Uterus (tissue), 4 donors: ENCODE measurements around the gene ARID1B. TPM values are rescaled to one million over a fixed set of nuclear protein-coding genes. Genes with fewer than 3 reads are reported as not detected.

ENCODE experiments used
- DNase-seq, 2 donors: peaks; one replicate each; pipeline ENCODE4 v3.0.0-alpha.2; 2019 to 2020
- H3K27ac ChIP-seq, 2 donors: fragments of 200-600 bp; sonication (generic); 1 replicate in 1 of 2; 2 replicates in 1 of 2; pipeline ENCODE4 v1.5.1; 2016 to 2018
- H3K27me3 ChIP-seq, 2 donors: fragments of 200-600 bp; sonication (generic); one replicate each; pipeline ENCODE4 v1.5.1; 2018 to 2019; ENCODE audit warnings: control low read depth in 1 of 2
- H3K36me3 ChIP-seq, 2 donors: fragments of 200-600 bp; sonication (generic); one replicate each; pipeline ENCODE4 v1.5.1; 2019; ENCODE audit warnings: control low read depth in 1 of 2
- H3K4me1 ChIP-seq, 2 donors: fragments of 200-600 bp; sonication (generic); one replicate each; pipeline ENCODE4 v1.5.1; 2018 to 2019; ENCODE audit warnings: control low read depth in 1 of 2
- H3K4me3 ChIP-seq, 2 donors: fragments of 200-600 bp; sonication (generic); 1 replicate in 1 of 2; 2 replicates in 1 of 2; pipeline ENCODE4 v1.5.1; 2018 to 2019; ENCODE audit warnings: mild to moderate bottlenecking in 1 of 2
- H3K9me3 ChIP-seq, 2 donors: fragments of 200-600 bp; sonication (generic); one replicate each; pipeline ENCODE4 v1.5.1; 2019; ENCODE audit warnings: control low read depth in 1 of 2
- CTCF ChIP-seq, 4 experiments: fragments of 200-600 bp in 2 of 4; fragments of 450-650 bp in 2 of 4; sonication (generic) in 2 of 4; IDR thresholded peaks; one replicate each; pipeline ENCODE4 v1.5.1; 2016 to 2019; ENCODE audit warnings: antibody characterized with exemption in 4 of 4, mild to moderate bottlenecking in 2 of 4, moderate library complexity in 1 of 4
- POLR2A ChIP-seq, 2 donors: fragments of 450-650 bp; IDR thresholded peaks; one replicate each; pipeline ENCODE4 v1.6.1; 2016; ENCODE audit warnings: antibody characterized with exemption in 2 of 2, mild to moderate bottlenecking in 1 of 2, moderate library complexity in 1 of 2
- intact Hi-C: fragments of 100-400 bp; cut with DNase I; formaldehyde crosslinking; loops from one replicate; pipeline ENCODE4 v1.15.1; 2023; ENCODE audit warnings: low total_unique reads
- total RNA-seq, 4 donors: library from RNA; depleted of rRNA in 3 of 4; stranded (reverse); fragments of >200 nt in 3 of 4; gene quantifications; one replicate each; pipeline versions ENCODE4 v1.1.0 to v1.2.4, GENCODE V29; 2014 to 2023
- donor health status: DM: yes; HTN: yes; CAD: no.

The ARID1B gene
- total RNA-seq, 4 donors from 2014 or later, result 63.8 to 198 (median 125) TPM

- Histone ChIP-seq H3K27me3 (no peaks in the 10 kb centered on the region), H3K36me3 (no peaks in the 10 kb centered on the region), H3K4me3 (no peak overlapping the region), H3K4me1 (no peaks in the 10 kb centered on the region), H3K27ac (no peak overlapping the region), H3K9me3 (no peaks in the 10 kb centered on the region)
- DNase-seq, result no peak
- intact Hi-C loops, result loop anchor here (10.0 kb wide), 1 partner anchor 139 kb away; no protein-coding TSS in a partner anchor
- TF ChIP-seq POLR2A (IDR thresholded peaks at IDR 0.05) (no peak), CTCF (IDR thresholded peaks at IDR 0.05) (peak in 3 of 4 experiments; percentile 27 to 57 (median 34))
Measured at GRCh38 chr6:157045831-157046454, 268.8 kb downstream of the ARID1B start.

GRCh38 chr6:157046776-157047175 lies 269.6 kb downstream of the ARID1B start:
- intact Hi-C loops, result loop anchor here (10.0 kb wide), 1 partner anchor 138 kb away; no protein-coding TSS in a partner anchor
- Histone ChIP-seq H3K4me1 (no peaks in the 10 kb centered on the region), H3K36me3 (no peaks in the 10 kb centered on the region), H3K9me3 (no peaks in the 10 kb centered on the region), H3K27ac (no peak overlapping the region), H3K27me3 (no peaks in the 10 kb centered on the region), H3K4me3 (no peak overlapping the region)
- TF ChIP-seq CTCF (IDR thresholded peaks at IDR 0.05) (no peak), POLR2A (IDR thresholded peaks at IDR 0.05) (no peak)
- DNase-seq, result no peak

- intact Hi-C loops, result loop anchor here (10.0 kb wide), 1 partner anchor 137 kb away; no protein-coding TSS in a partner anchor
- H3K4me3 ChIP-seq, result no peak overlapping the region
- DNase-seq, result no peak
- H3K4me1 ChIP-seq, result no peaks in the 10 kb centered on the region
- H3K36me3 ChIP-seq, result no peaks in the 10 kb centered on the region
- TF ChIP-seq POLR2A (IDR thresholded peaks at IDR 0.05), result no peak
- no peak for TF ChIP-seq CTCF (IDR thresholded peaks at IDR 0.05)
- H3K27me3 ChIP-seq, result no peaks in the 10 kb centered on the region
- no peak overlapping the region for H3K27ac ChIP-seq
- no peaks in the 10 kb centered on the region for H3K9me3 ChIP-seq
Measured at GRCh38 chr6:157047328-157047727, 270.1 kb downstream of the ARID1B start.

- no peak overlapping the region for H3K27ac ChIP-seq
- no peaks in the 10 kb centered on the region for H3K4me1 ChIP-seq
- H3K9me3 ChIP-seq, result no peaks in the 10 kb centered on the region
- TF ChIP-seq CTCF (IDR thresholded peaks at IDR 0.05) (no peak), POLR2A (IDR thresholded peaks at IDR 0.05) (no peak)
- intact Hi-C loops, result loop anchor here (10.0 kb wide), 1 partner anchor 137 kb away; no protein-coding TSS in a partner anchor
- H3K4me3 ChIP-seq, result no peak overlapping the region
- H3K27me3 ChIP-seq, result no peaks in the 10 kb centered on the region
- DNase-seq, result no peak
- H3K36me3 ChIP-seq, result no peaks in the 10 kb centered on the region
Measured at GRCh38 chr6:157047951-157048350, 270.8 kb downstream of the ARID1B start.

GRCh38 chr6:157049133-157049532 lies 272.0 kb downstream of the ARID1B start:
- intact Hi-C loops, result loop anchor here (10.0 kb wide), 1 partner anchor 136 kb away; no protein-coding TSS in a partner anchor
- Histone ChIP-seq H3K27me3 (no peaks in the 10 kb centered on the region), H3K4me3 (no peak overlapping the region), H3K36me3 (no peaks in the 10 kb centered on the region), H3K4me1 (no peaks in the 10 kb centered on the region), H3K27ac (no peak overlapping the region), H3K9me3 (no peaks in the 10 kb centered on the region)
- no peak for DNase-seq
- TF ChIP-seq CTCF (IDR thresholded peaks at IDR 0.05) (no peak), POLR2A (IDR thresholded peaks at IDR 0.05) (no peak)
